Lower leg skin (tissue), 3 donors: ENCODE results near the gene GLS.

ENCODE experiments used
- POLR2A ChIP-seq, 2 donors: fragments of 450-650 bp; IDR thresholded peaks; one replicate each; pipeline ENCODE4 v1.6.1; 2016 to 2017; ENCODE audit warnings: antibody characterized with exemption in 2 of 2, mild to moderate bottlenecking in 1 of 2, moderate library complexity in 1 of 2
- TF ChIP-seq, protein P1 (sequence below), 3 donors: fragments of 450-650 bp; IDR thresholded peaks; one replicate each; pipeline ENCODE4 v1.5.1; 2016; ENCODE audit warnings: antibody characterized with exemption in 3 of 3, mild to moderate bottlenecking in 3 of 3, moderate library complexity in 2 of 3

DNA sequence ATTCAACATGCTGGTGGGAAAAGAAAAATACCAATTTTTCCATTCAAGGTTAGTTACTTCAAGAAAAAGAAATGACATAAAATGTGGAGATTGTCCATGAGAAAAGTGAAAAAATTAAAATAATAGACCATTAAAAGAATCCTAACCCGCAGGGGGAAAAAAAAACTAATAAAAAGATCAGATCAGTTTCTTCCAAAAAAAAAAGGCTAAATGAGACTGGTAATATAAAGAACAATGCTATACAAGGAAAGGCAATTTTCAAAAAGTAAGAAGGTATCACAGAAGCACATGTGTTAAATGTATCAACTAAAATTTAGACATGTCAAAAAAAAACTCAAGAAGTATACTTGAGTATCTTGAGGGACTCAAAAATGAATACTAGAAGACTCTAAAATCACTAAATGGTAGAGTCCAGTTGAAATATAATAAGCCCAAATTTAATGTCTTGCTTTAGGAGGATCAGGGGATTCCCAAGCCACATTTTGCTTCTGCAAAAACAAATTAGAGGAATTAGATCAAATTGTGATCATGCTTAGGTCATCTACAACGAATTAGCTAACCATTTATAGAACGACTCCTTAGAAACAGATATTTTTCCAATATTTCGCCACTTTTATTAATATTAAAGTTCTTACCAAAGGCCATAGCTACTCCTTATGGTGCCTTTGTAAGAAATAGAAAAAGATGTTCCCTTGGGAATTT is 35.8 kb upstream of the GLS start:
- TF ChIP-seq, protein P1, sequence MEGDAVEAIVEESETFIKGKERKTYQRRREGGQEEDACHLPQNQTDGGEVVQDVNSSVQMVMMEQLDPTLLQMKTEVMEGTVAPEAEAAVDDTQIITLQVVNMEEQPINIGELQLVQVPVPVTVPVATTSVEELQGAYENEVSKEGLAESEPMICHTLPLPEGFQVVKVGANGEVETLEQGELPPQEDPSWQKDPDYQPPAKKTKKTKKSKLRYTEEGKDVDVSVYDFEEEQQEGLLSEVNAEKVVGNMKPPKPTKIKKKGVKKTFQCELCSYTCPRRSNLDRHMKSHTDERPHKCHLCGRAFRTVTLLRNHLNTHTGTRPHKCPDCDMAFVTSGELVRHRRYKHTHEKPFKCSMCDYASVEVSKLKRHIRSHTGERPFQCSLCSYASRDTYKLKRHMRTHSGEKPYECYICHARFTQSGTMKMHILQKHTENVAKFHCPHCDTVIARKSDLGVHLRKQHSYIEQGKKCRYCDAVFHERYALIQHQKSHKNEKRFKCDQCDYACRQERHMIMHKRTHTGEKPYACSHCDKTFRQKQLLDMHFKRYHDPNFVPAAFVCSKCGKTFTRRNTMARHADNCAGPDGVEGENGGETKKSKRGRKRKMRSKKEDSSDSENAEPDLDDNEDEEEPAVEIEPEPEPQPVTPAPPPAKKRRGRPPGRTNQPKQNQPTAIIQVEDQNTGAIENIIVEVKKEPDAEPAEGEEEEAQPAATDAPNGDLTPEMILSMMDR (IDR thresholded peaks at IDR 0.05) = no peak
- no peak for TF ChIP-seq POLR2A (IDR thresholded peaks at IDR 0.05)
